OCI-LY7 (cell line): Measurements from ENCODE around the gene POLL. TPM values are rescaled to one million over a fixed set of nuclear protein-coding genes. Genes with fewer than 3 reads are reported as not detected.

ENCODE experiments used
- BruUV-seq: library from RNA; stranded (reverse); fragments of 400-500 nt; replicated peaks from 2 replicates; lab custom pipeline; 2021; lab: Mats Ljungman, UMichigan
- CTCF ChIA-PET: fragments of 300-600 bp; sonication (Branson Sonifier 250); formaldehyde crosslinking; loops from one replicate; lab custom pipeline; 2022; ENCODE audit warnings: antibody characterized with exemption; ENCODE audit not compliant: unreplicated experiment; lab: Charles Lee
- POLR2A ChIA-PET: fragments of 300-600 bp; sonication (Branson Sonifier 250); formaldehyde crosslinking; loops from one replicate; lab custom pipeline; 2022; ENCODE audit warnings: antibody characterized with exemption; lab: Charles Lee
- DNase-seq: peaks from one replicate; pipeline ENCODE4 v3.0.0-alpha.2; 2015; ENCODE audit warnings: low spot score
- H2AFZ ChIP-seq: fragments of 200-600 bp; sonication (generic), shearing (Covaris generic); 2 replicates; pipeline ENCODE4 v1.6.1; 2014; ENCODE audit warnings: mild to moderate bottlenecking, antibody characterized with exemption, low read length, moderate library complexity
- H3K27ac ChIP-seq: fragments of 200-600 bp; sonication (generic); 2 replicates; pipeline ENCODE4 v1.5.1; 2014; ENCODE audit warnings: mixed run types, low read depth, mild to moderate bottlenecking, moderate library complexity, low read length, inconsistent platforms; ENCODE audit not compliant: poor library complexity, severe bottlenecking
- H3K36me3 ChIP-seq: fragments of 200-600 bp; sonication (generic); 2 replicates; pipeline ENCODE4 v1.6.1; 2014; ENCODE audit warnings: mild to moderate bottlenecking, antibody characterized with exemption, low read length, moderate library complexity, mixed read lengths; ENCODE audit not compliant: insufficient read depth
- H3K4me1 ChIP-seq: fragments of 200-600 bp; sonication (generic); 2 replicates; pipeline ENCODE4 v1.5.1; 2014; ENCODE audit warnings: mild to moderate bottlenecking, low read length; ENCODE audit not compliant: insufficient read depth, poor library complexity, severe bottlenecking
- H3K4me2 ChIP-seq: fragments of 200-600 bp; sonication (generic); 2 replicates; pipeline ENCODE4 v1.6.1; 2014; ENCODE audit warnings: mild to moderate bottlenecking, low read length
- H3K4me3 ChIP-seq: fragments of 200-600 bp; sonication (generic); 2 replicates; pipeline ENCODE4 v1.5.1; 2014; ENCODE audit warnings: mild to moderate bottlenecking, low read depth, low read length; ENCODE audit not compliant: poor library complexity, severe bottlenecking
- H3K79me2 ChIP-seq: fragments of 200-600 bp; sonication (generic); 2 replicates; pipeline ENCODE4 v1.6.1; 2016; ENCODE audit warnings: low read depth, mild to moderate bottlenecking, low read length, moderate library complexity, mixed read lengths; ENCODE audit not compliant: insufficient read depth
- H3K9me2 ChIP-seq: fragments of 200-600 bp; sonication (generic); 2 replicates; pipeline ENCODE4 v1.6.1; 2016; ENCODE audit warnings: mild to moderate bottlenecking, low read length, mixed read lengths; ENCODE audit not compliant: insufficient read depth
- H3K9me3 ChIP-seq: fragments of 200-600 bp; sonication (generic); 2 replicates; pipeline ENCODE4 v1.6.1; 2014; ENCODE audit warnings: mild to moderate bottlenecking, mixed run types, low read length, mixed read lengths
- H4K20me1 ChIP-seq: fragments of 200-600 bp; sonication (generic); 2 replicates; pipeline ENCODE4 v1.6.1; 2014; ENCODE audit warnings: mild to moderate bottlenecking, antibody characterized with exemption, low read length, moderate library complexity, mixed read lengths; ENCODE audit not compliant: insufficient read depth
- CTCF ChIP-seq: fragments of 200-600 bp; sonication (generic); conservative IDR thresholded peaks from 2 replicates; pipeline ENCODE4 v1.5.1; 2014; ENCODE audit warnings: mild to moderate bottlenecking, antibody characterized with exemption, low read length, moderate library complexity, mixed read lengths
- EZH2phosphoT487 ChIP-seq: fragments of 200-600 bp; sonication (generic); IDR thresholded peaks from 2 replicates; pipeline ENCODE4 v1.6.1; 2018; ENCODE audit warnings: low read depth, borderline replicate concordance, mild to moderate bottlenecking, mixed run types, antibody characterized with exemption, low read length, moderate library complexity, mixed read lengths
- intact Hi-C: fragments of 100-400 bp; cut with micrococcal nuclease; formaldehyde crosslinking; loops from one replicate; pipeline ENCODE4 v1.10.0; 2022; ENCODE audit not compliant: unreplicated experiment
- total RNA-seq, 2 experiments: library from RNA; depleted of rRNA in 1 of 2; stranded (reverse); fragments of >200 nt in 1 of 2; shearing (Covaris generic) in 1 of 2; gene quantifications; 2 replicates each; pipeline ENCODE4 v1.2.3, GENCODE V29; 2014 to 2022

POLL gene
- total RNA-seq, 2 experiments from 2014 or later, result 22.0 to 34.0 TPM

GRCh38 chr10:101560298-101561067, 27.6 kb downstream of the POLL start:
- intact Hi-C loops, result no loop called here
- H4K20me1 ChIP-seq, result no peaks in the 10 kb centered on the region
- POLR2A ChIA-PET, result no interaction called here
- no peaks in the 10 kb centered on the region for H3K36me3 ChIP-seq
- no TSS peak for BruUV-seq
- no peak overlapping the region for H3K4me2 ChIP-seq
- H3K27ac ChIP-seq, result no peak overlapping the region
- no peak for DNase-seq
- no peaks in the 10 kb centered on the region for H3K9me2 ChIP-seq
- H3K79me2 ChIP-seq, result no peaks in the 10 kb centered on the region
- no peak overlapping the region for H3K4me3 ChIP-seq
- CTCF ChIA-PET, result no interaction called here
- H2AFZ ChIP-seq, result no peak overlapping the region
- no peaks in the 10 kb centered on the region for H3K4me1 ChIP-seq
- TF ChIP-seq EZH2phosphoT487, result no peak
- no peak for TF ChIP-seq CTCF
- H3K9me3 ChIP-seq, result no peaks in the 10 kb centered on the region

GRCh38 chr10:101559596-101560297, 28.3 kb downstream of the POLL start:
- no peaks in the 10 kb centered on the region for H3K36me3 ChIP-seq
- intact Hi-C loops, result no loop called here

More at GRCh38 chr10:101559596-101560297, 28.3 kb downstream of the POLL start:
- Histone ChIP-seq H4K20me1 (no peaks in the 10 kb centered on the region), H3K79me2 (no peaks in the 10 kb centered on the region), H3K4me1 (no peaks in the 10 kb centered on the region), H3K9me3 (no peaks in the 10 kb centered on the region), H2AFZ (no peak overlapping the region), H3K9me2 (no peaks in the 10 kb centered on the region), H3K27ac (no peak overlapping the region), H3K4me2 (no peak overlapping the region), H3K4me3 (no peak overlapping the region)
- ChIA-PET CTCF (interaction anchor here (1.0 kb wide), 1 partner anchor 345 kb away, joined by 3 read pairs; no protein-coding TSS in a partner anchor), POLR2A (no interaction called here)
- no TSS peak for BruUV-seq
- TF ChIP-seq EZH2phosphoT487 (no peak), CTCF (no peak)
- no peak for DNase-seq
